GM18502 (cell line): ENCODE results near the gene SINHCAF.
A peak's percentile ranks its signal among the peaks of the same experiment; 100 is the strongest.

Experiments used
- ATAC-seq: cut with Tn5 transposase; IDR thresholded peaks from one replicate; pipeline ENCODE4 v1.9.1; 2021; ENCODE audit warnings: mild to moderate bottlenecking; ENCODE audit not compliant: unreplicated experiment, poor library complexity

Gene SINHCAF

GRCh38 chr12:31311634-31312258 is 14.2 kb downstream of the SINHCAF start:
- ATAC-seq, result no peak

DNA sequence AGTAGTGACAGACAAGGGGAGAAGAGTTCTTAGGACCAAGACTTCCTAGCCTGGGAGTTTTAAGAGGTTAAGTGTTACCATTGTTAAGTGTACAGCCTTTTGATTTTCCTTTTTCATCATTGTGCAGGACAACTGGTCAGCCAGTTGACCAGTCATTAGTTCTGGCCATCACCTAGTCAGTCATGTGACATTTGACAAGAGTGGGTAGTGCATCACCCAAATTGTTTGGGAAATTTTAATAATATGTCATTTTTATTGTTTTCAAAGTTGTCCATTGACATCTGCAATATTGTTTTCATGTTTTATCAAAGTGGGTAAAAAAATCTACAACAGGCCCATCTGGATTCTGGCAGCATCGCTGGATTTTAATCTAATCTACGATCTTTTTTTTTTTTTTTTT is 15.5 kb downstream of the SINHCAF start:
- no peak for ATAC-seq

DNA sequence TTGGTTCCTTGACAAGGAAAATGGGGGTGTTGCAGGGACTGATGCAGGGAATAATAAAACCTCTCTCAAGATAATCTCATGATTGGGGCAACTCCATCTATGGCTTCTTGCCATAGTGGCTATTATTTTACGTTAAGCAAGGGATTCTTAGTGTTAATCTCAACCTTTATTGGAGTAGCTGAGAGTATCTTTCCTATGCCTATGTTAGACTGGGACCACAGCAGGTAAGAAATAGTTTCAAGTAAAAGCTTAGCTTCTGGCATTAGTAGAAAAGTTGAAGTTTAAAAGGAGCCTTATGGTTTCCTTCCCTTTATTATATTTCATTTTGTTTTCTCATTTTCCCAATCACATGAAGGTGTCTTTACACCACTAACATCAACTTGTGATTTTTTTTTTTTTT is 16.7 kb downstream of the SINHCAF start:
- ATAC-seq, result no peak

- ATAC-seq, result no peak
Measured at GRCh38 chr12:31308116-31308515, 17.8 kb downstream of the SINHCAF start.

DNA sequence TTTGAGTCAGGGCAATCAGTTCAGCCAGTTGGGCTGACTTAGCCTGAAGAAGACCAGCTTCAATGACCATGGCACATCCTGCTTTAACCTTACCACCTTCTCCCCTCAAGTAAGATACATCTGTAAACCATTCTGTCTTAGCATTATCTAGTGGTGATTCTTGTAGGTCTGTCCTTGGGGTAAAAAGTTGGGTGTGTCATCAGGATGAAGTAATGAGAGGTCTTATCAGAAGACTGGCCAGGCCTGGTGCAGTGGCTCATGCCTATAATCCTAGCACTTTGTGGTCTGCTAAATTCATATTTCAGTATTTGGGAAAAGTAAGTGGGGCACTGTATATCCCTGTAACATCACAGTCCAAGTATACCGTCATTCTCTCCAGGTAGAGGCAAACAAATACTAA is 19.1 kb downstream of the SINHCAF start:
- no peak for ATAC-seq

GRCh38 chr12:31303466-31303865 is 22.5 kb downstream of the SINHCAF start:
- ATAC-seq, result no peak

GRCh38 chr12:31301311-31301710 is 24.6 kb downstream of the SINHCAF start:
- no peak for ATAC-seq

- ATAC-seq, result no peak
Measured at GRCh38 chr12:31300783-31301182, 25.2 kb downstream of the SINHCAF start.

GRCh38 chr12:31300341-31300740 is 25.6 kb downstream of the SINHCAF start:
- ATAC-seq, result no peak

- no peak for ATAC-seq
Measured at GRCh38 chr12:31298922-31299321, 27.0 kb downstream of the SINHCAF start.

DNA sequence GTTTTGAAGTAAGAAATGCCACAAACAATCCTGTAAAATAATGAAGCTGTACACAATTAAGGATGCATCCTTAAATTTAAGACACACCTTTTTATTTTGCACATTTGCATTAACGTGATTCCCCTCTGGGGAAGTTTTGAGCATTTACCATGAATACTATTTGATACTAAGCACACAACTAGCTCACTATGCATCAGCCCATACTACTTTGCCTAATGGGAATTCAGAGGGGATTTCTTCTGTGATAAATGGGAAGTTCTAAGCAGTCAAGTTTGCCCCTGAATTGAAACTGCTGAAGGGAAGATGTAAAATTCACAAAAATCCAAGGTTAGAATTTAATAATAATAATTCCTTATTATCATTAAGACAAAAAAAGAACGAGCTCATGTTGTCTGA is 27.4 kb downstream of the SINHCAF start:
- peak; percentile 43 for ATAC-seq

DNA sequence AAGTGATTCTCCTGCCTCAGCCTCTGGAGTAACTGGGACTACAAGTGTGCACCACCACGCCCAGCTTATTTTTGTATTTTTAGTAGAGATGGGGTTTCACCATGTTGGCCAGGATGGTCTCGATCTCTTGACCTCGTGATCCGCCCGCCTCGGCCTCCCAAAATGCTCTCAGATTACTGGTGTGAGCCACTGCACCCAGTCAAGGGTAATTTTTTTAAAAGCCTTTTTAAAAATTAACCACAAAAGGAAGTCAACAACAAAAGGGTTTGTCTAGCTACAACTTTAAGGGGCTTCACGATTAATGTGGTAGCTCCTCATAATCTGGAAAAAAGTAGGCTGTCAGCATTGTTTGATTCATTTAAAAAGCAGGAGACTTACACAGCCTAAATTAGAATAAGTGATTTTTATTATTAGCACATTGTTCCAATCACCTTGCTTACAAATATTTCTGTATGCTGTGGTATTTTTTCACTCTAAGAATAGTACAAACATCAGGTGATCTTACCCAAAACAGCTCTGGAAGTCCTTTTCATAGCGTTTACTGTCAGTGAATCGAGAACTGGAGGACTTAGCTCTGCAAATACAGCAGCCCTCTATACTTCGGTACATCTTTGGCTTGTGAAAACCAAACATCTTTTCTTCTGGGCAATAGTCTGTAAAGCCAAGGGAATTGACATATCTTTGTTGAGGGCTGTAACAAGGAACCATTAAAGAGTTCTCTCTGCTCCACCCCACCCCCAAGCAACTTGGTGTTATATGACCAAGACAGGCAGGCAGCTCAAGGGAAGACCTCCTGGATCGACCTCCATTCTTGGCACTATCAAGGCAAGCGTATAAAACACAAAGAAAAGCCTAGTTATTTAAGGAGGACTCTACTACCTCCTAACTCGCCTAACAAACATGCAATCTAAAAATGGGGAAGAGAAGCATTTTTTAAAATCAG is 28.1 kb downstream of the SINHCAF start:
- ATAC-seq, result peak; percentile 66

- ATAC-seq, result no peak
Measured at GRCh38 chr12:31289441-31289840, 36.5 kb downstream of the SINHCAF start.

DNA sequence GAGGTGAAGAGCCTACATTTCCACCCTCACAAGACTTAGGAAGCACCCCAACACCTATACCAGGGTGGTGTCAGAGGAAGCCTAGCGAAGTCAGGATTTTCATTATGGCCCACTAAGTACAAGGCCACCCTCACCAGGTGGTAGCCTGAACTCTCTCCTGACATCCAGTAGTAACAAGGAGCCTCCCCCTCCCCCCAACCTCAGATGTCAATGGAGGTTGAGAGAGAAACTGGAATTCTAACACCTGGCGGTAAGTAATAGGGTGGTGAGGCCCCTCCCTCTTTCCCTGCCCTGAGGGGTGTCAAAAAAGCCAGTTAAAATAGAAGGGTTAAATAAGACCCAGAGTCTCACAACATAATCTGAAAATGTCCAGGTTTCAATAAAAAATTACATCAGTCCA is 37.6 kb downstream of the SINHCAF start:
- ATAC-seq, result no peak

- no peak for ATAC-seq
Measured at GRCh38 chr12:31280183-31280582, 45.8 kb downstream of the SINHCAF start.

- no peak for ATAC-seq
Measured at GRCh38 chr12:31279390-31279924, 46.5 kb downstream of the SINHCAF start.

DNA sequence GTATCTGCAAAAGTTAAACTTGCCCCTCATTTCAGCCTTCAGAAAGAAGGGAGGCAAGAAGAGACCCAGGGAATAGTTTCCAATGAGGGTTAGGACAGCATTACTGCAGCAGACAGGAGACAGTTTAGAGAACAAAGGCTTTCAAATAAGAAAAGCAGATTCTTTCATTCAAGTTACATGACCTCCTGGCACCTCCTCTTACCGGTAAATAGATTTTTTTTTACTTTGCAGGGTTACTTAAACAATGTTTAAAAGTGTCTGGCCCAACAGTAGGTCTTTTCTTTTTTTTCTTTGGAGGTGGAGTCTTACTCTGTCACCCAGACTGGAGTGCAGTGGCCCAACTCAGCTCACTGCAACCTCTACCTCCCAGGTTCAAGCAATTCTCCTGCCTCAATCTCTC is 47.1 kb downstream of the SINHCAF start:
- ATAC-seq, result no peak

DNA sequence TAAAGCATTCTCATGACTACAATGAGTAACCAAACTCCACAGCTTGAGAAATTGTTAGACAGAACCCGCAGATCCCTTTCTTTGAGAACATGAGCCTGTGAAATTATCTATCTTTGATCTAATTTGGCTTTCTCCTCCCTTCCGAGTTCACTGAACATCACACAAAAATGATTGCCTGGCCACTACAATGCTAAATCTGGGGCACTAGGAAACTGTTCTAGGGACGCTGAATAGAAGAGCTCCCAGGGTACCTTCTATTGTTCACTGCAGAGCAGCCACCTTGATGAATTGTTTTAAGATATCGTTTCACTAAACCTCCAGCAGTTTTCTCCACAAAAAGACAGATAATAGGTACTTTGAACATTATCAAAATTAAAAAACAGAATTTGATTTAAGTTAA is 47.5 kb downstream of the SINHCAF start:
- no peak for ATAC-seq

GRCh38 chr12:31277081-31277480 is 48.9 kb downstream of the SINHCAF start:
- ATAC-seq, result no peak

GRCh38 chr12:31275491-31275890 is 50.5 kb downstream of the SINHCAF start:
- no peak for ATAC-seq

- ATAC-seq, result no peak
Measured at GRCh38 chr12:31274520-31275300, 51.2 kb downstream of the SINHCAF start.
